GM12878 (cell line): ENCODE data around the gene FGF19. TPM values are rescaled to one million over a fixed set of nuclear protein-coding genes. Genes with fewer than 3 reads are reported as not detected.

Source experiments
- ATAC-seq: fragments of 200-7000 bp; cut with Tn5 transposase; 3 replicates; pipeline ENCODE4 v1.9.1; 2020; ENCODE audit warnings: mild to moderate bottlenecking, moderate library complexity
- BruUV-seq: library from RNA; stranded (reverse); fragments of 400-500 nt; replicated peaks from 2 replicates; lab custom pipeline; 2021; lab: Mats Ljungman, UMichigan
- CTCF ChIA-PET: fragments of 300-600 bp; sonication (Branson Sonifier 250); formaldehyde crosslinking; extraction: SDS; loops from one replicate; lab custom pipeline; 2021; ENCODE audit warnings: inconsistent platforms; lab: Yijun Ruan, JAX
- POLR2A ChIA-PET: fragments of 350-600 bp; formaldehyde crosslinking; extraction: SDS; loops from one replicate; lab custom pipeline; 2021; ENCODE audit warnings: inconsistent platforms; lab: Charles Lee
- RAD21 ChIA-PET: fragments of 300-600 bp; sonication (Branson Sonifier 250); formaldehyde crosslinking; loops from one replicate; lab custom pipeline; 2023; ENCODE audit warnings: antibody characterized with exemption; ENCODE audit not compliant: unreplicated experiment; lab: Charles Lee
- SMC1A ChIA-PET: fragments of 300-600 bp; sonication (Branson Sonifier 250); formaldehyde crosslinking; loops from one replicate; lab custom pipeline; 2023; ENCODE audit not compliant: unreplicated experiment, uncharacterized antibody; lab: Charles Lee
- DNase-seq: peaks from one replicate; pipeline ENCODE4 v3.0.0-alpha.2; 2011; ENCODE audit warnings: low read depth, low spot score
- FAIRE-seq: peaks from 3 replicates; lab custom pipeline; 2011; peaks lifted over from hg19 to GRCh38; lab: Jason Lieb, UNC
- H2AFZ ChIP-seq: 2 replicates; pipeline ENCODE4 v1.6.0; 2011; ENCODE audit warnings: low read depth, low read length, control low read depth; ENCODE audit not compliant: control insufficient read depth
- H3K27ac ChIP-seq: 2 replicates; pipeline ENCODE4 v1.5.1; 2011; ENCODE audit warnings: control low read depth; ENCODE audit not compliant: control insufficient read depth, insufficient read depth
- H3K27me3 ChIP-seq, 2 experiments: replicated peaks in 1 of 2; 2 replicates each; pipeline versions ENCODE4 v1.6.0 to v1.6.1; 2011; ENCODE audit warnings: low read length in 1 of 2; ENCODE audit not compliant: control insufficient read depth in 2 of 2, insufficient read depth in 2 of 2
- H3K36me3 ChIP-seq, 2 experiments: 2 replicates each; pipeline ENCODE4 v1.5.1; 2011; ENCODE audit warnings: low read length in 1 of 2; ENCODE audit not compliant: control insufficient read depth in 2 of 2, insufficient read depth in 2 of 2
- H3K4me1 ChIP-seq: 2 replicates; pipeline ENCODE4 v1.6.1; 2011; ENCODE audit warnings: mild to moderate bottlenecking, low read length, moderate library complexity, mixed read lengths; ENCODE audit not compliant: control insufficient read depth, insufficient read depth
- H3K4me2 ChIP-seq: 2 replicates; pipeline ENCODE4 v1.6.0; 2011; ENCODE audit warnings: control low read depth; ENCODE audit not compliant: control insufficient read depth, insufficient read depth
- H3K4me3 ChIP-seq: fragments of 200-600 bp; sonication (generic); 2 replicates; pipeline ENCODE4 v1.5.1; 2016
- H3K79me2 ChIP-seq: 2 replicates; pipeline ENCODE4 v1.6.0; 2011; ENCODE audit warnings: low read length; ENCODE audit not compliant: control insufficient read depth, insufficient read depth
- H3K9ac ChIP-seq: 2 replicates; pipeline ENCODE4 v1.8.0; 2011; ENCODE audit warnings: low read length, control low read depth, mixed read lengths; ENCODE audit not compliant: control insufficient read depth, insufficient read depth
- H3K9me3 ChIP-seq: replicated peaks from 3 replicates; pipeline ENCODE4 v1.5.1; 2011; ENCODE audit warnings: mild to moderate bottlenecking, low read length; ENCODE audit not compliant: control insufficient read depth, insufficient read depth
- H4K20me1 ChIP-seq: 2 replicates; pipeline ENCODE4 v1.6.0; 2011; ENCODE audit not compliant: control insufficient read depth, insufficient read depth
- ATF7 ChIP-seq: fragments of 450-650 bp; IDR thresholded peaks from 2 replicates; pipeline ENCODE4 v1.6.1; 2016; ENCODE audit warnings: low read depth, mild to moderate bottlenecking
- BCL11A ChIP-seq: IDR thresholded peaks from 2 replicates; pipeline ENCODE4 v1.6.1; 2011; ENCODE audit warnings: low read depth, low read length
- CBX5 ChIP-seq: sonication (generic); IDR thresholded peaks from 2 replicates; pipeline ENCODE4 v1.6.1; 2016; ENCODE audit warnings: low read depth, moderate library complexity, mild to moderate bottlenecking, inconsistent platforms
- CEBPZ ChIP-seq: fragments of 150-350 bp; IDR thresholded peaks from 2 replicates; pipeline ENCODE4 v1.6.1; 2016; ENCODE audit warnings: low read depth, low read length
- CTCF ChIP-seq, 3 experiments: IDR thresholded peaks in 2 of 3; conservative IDR thresholded peaks in 1 of 3; 2 replicates each; pipeline ENCODE4 v1.5.1; 2011; ENCODE audit warnings: low read depth in 3 of 3, low read length in 3 of 3, mild to moderate bottlenecking in 3 of 3, control low read depth in 2 of 3, moderate library complexity in 2 of 3, inconsistent platforms in 1 of 3, mixed read lengths in 1 of 3; ENCODE audit not compliant: control insufficient read depth in 2 of 3, insufficient read depth in 1 of 3; ENCODE audit errors: extremely low read depth in 1 of 3
- KDM1A ChIP-seq: fragments of 200-600 bp; sonication (generic); IDR thresholded peaks from 2 replicates; pipeline ENCODE4 v1.6.1; 2016; ENCODE audit warnings: borderline replicate concordance
- PML ChIP-seq: IDR thresholded peaks from 2 replicates; pipeline ENCODE4 v1.6.1; 2012; ENCODE audit warnings: low read length, inconsistent platforms
- RAD21 ChIP-seq: IDR thresholded peaks from 2 replicates; pipeline ENCODE4 v1.6.1; 2011; ENCODE audit warnings: mild to moderate bottlenecking, low read depth, low read length, moderate library complexity; ENCODE audit not compliant: insufficient read depth
- SIX5 ChIP-seq: IDR thresholded peaks from 2 replicates; pipeline ENCODE4 v1.6.1; 2011; ENCODE audit warnings: mild to moderate bottlenecking, low read depth, low read length, moderate library complexity; ENCODE audit not compliant: severe bottlenecking
- TCF12 ChIP-seq: IDR thresholded peaks from 2 replicates; pipeline ENCODE4 v1.6.1; 2011; ENCODE audit warnings: low read depth, mild to moderate bottlenecking, low read length
- ZSCAN29 ChIP-seq: fragments of 450-650 bp; IDR thresholded peaks from 2 replicates; pipeline ENCODE4 v1.6.1; 2017; ENCODE audit warnings: mild to moderate bottlenecking, moderate library complexity
- WGBS: methylation state at CpG from one replicate; pipeline ENCODE4 v1.1.6; 2016; ENCODE audit warnings: low lambda C conversion rate; ENCODE audit not compliant: insufficient replicate concordance, insufficient coverage; ENCODE audit errors: missing lambda C conversion rate; 5-methylcytosine and 5-hydroxymethylcytosine counted together
- in situ Hi-C: fragments of 300-500 bp; cut with MboI; formaldehyde crosslinking; loops from 9 replicates; pipeline ENCODE4 v1.14.3; 2018; ENCODE audit warnings: mixed read lengths
- intact Hi-C: fragments of 100-400 bp; cut with micrococcal nuclease; formaldehyde crosslinking; loops from one replicate; pipeline ENCODE4 v1.14.2; 2022; ENCODE audit not compliant: unreplicated experiment
- polyA plus RNA-seq, 11 experiments: library from polyadenylated mRNA; depleted of rRNA in 4 of 11; unstranded in 6 of 11; stranded (reverse) in 5 of 11; fragments of >200 nt; fragmentation: Nextera tagmentation in 4 of 11; fragmentation: Illumina TruSeq in 1 of 11; extraction: Ambion mirVana in 4 of 11; extraction: Trizol in 1 of 11; gene quantifications; 1 replicate in 1 of 11; 2 replicates in 10 of 11; pipeline versions ENCODE4 v1.2.1 to v1.2.3, GENCODE V29; 2011 to 2016; ENCODE audit warnings: inconsistent platforms in 2 of 11, missing spikeins in 2 of 11, low read depth in 1 of 11
- total RNA-seq, 4 experiments: library from RNA; depleted of rRNA in 3 of 4; stranded (reverse); fragments of >200 nt in 3 of 4; fragmentation: Illumina TruSeq in 1 of 4; extraction: Trizol in 1 of 4; gene quantifications; 2 replicates each; pipeline versions ENCODE4 v1.2.1 to v1.2.3, GENCODE V29; 2013 to 2021

The FGF19 gene
- total and polyA plus RNA-seq, 10 of the 15 experiments (the other 5 are each of a cell fraction or from before 2014, with no cell fraction given) = 0.08 TPM; not detected in 9

- H3K9me3 ChIP-seq = no peaks in the 10 kb centered on the region; the same call in 2 of the 3 replicates
- ChIA-PET RAD21 (interaction anchor here (0.6 to 1.0 kb wide), 3 partner anchors 581 to 933 kb away, joined by 3 to 5 read pairs (median 5); no protein-coding TSS in a partner anchor), CTCF (interaction anchor here (0.7 to 1.0 kb wide), 3 partner anchors 13 to 727 kb away, joined by 3 to 5 read pairs (median 3); no protein-coding TSS in a partner anchor), POLR2A (no interaction called here)
- no peak overlapping the region for H3K9ac ChIP-seq
- intact Hi-C loops = no loop called here
- H3K4me3 ChIP-seq = no peak overlapping the region
- H3K4me2 ChIP-seq = no peak overlapping the region
- no peak overlapping the region for H2AFZ ChIP-seq
- no TSS peak for BruUV-seq
- TF ChIP-seq RAD21 (peak; percentile 24; the same call in 1 of the 2 replicates), CEBPZ (no peak), CTCF (IDR thresholded peaks at IDR 0.05 in 2 of 3, conservative IDR thresholded peaks at IDR 0.05 in 1 of 3; ENCODE audit: control insufficient read depth in 2 of 3, extremely low read depth in 1 of 3, insufficient read depth in 1 of 3, low read depth in 3 of 3, low read length in 3 of 3) (peak in 2 of 3 experiments; percentile 26 to 35; a peak in 4 of 6 replicates), CBX5 (no peak), SIX5 (no peak), TCF12 (no peak), ZSCAN29 (no peak), KDM1A (no peak), BCL11A (no peak), ATF7 (no peak), PML (no peak)
- TF ChIP-seq, all 136 proteins: peak for 2
- FAIRE-seq = no peak
- H4K20me1 ChIP-seq = no peaks in the 10 kb centered on the region
- H3K4me1 ChIP-seq = no peaks in the 10 kb centered on the region
- in situ Hi-C loops = loop anchor here (10.0 kb wide), 1 partner anchor 511 kb away; no protein-coding TSS in a partner anchor
- WGBS = 25% methylated on average over 9 of the region's 9 CpGs
- no peaks in the 10 kb centered on the region for H3K27me3 ChIP-seq
- H3K36me3 ChIP-seq = no peaks in the 10 kb centered on the region
- DNase-seq = no peak
- SMC1A ChIA-PET = no interaction called here
- peak; percentile 24; the same call in 1 of the 3 replicates for ATAC-seq
- H3K27ac ChIP-seq = no peak overlapping the region
- no peaks in the 10 kb centered on the region for H3K79me2 ChIP-seq
These were observed 20.0 kb downstream of the FGF19 start for GRCh38 chr11:69683764-69684333.
